Endodermal cell (in vitro differentiated cells): ENCODE measurements around the gene CXCL6. TPM values are rescaled to one million over a fixed set of nuclear protein-coding genes. Genes with fewer than 3 reads are reported as not detected.

Experiments used
- DNase-seq: peaks from one replicate; pipeline ENCODE4 v3.0.0-alpha.2; 2017
- H3K27ac ChIP-seq: 2 replicates; pipeline ENCODE4 v1.5.1; 2013; ENCODE audit warnings: mild to moderate bottlenecking, low read depth, low read length, moderate library complexity
- H3K27me3 ChIP-seq: 2 replicates; pipeline ENCODE4 v1.6.1; 2013; ENCODE audit warnings: mild to moderate bottlenecking, low read length, moderate library complexity; ENCODE audit not compliant: insufficient read depth, control insufficient read depth, poor library complexity, severe bottlenecking
- H3K36me3 ChIP-seq: 2 replicates; pipeline ENCODE4 v1.7.0; 2013; ENCODE audit warnings: mild to moderate bottlenecking, low read length, moderate library complexity; ENCODE audit not compliant: control insufficient read depth, insufficient read depth
- H3K4me1 ChIP-seq: one replicate; pipeline ENCODE4 v1.7.0; 2013; ENCODE audit warnings: low read length; ENCODE audit not compliant: control insufficient read depth, insufficient read depth
- H3K4me3 ChIP-seq: 2 replicates; pipeline ENCODE4 v1.5.1; 2013; ENCODE audit warnings: mild to moderate bottlenecking, low read length, moderate library complexity
- H3K9ac ChIP-seq: 2 replicates; pipeline ENCODE4 v1.6.1; 2013; ENCODE audit warnings: mild to moderate bottlenecking, low read length, moderate library complexity; ENCODE audit not compliant: poor library complexity, severe bottlenecking; ENCODE audit errors: extremely low read depth
- H3K9me3 ChIP-seq: 2 replicates; pipeline ENCODE4 v1.6.1; 2013; ENCODE audit warnings: mild to moderate bottlenecking, low read length, moderate library complexity; ENCODE audit not compliant: control insufficient read depth
- H3K27ac Mint-ChIP-seq: 2 replicates; pipeline ENCODE4 v1.8.0; 2020; ENCODE audit warnings: mixed read lengths
- H3K27me3 Mint-ChIP-seq: 2 replicates; pipeline ENCODE4 v1.8.0; 2021; ENCODE audit warnings: mild to moderate bottlenecking, mixed read lengths; ENCODE audit not compliant: insufficient read depth
- H3K36me3 Mint-ChIP-seq: 2 replicates; pipeline ENCODE4 v1.8.0; 2020; ENCODE audit warnings: low read depth, mixed read lengths
- H3K4me1 Mint-ChIP-seq: 2 replicates; pipeline ENCODE4 v1.8.0; 2020; ENCODE audit warnings: mixed read lengths
- H3K4me3 Mint-ChIP-seq: 2 replicates; pipeline ENCODE4 v1.8.0; 2020; ENCODE audit warnings: mild to moderate bottlenecking, moderate library complexity, mixed read lengths
- H3K9me3 Mint-ChIP-seq: 2 replicates; pipeline ENCODE4 v1.8.0; 2020; ENCODE audit warnings: mild to moderate bottlenecking, mixed read lengths
- CTCF ChIP-seq: fragments of 200-600 bp; sonication (generic); conservative IDR thresholded peaks from 2 replicates; pipeline ENCODE4 v1.5.0; 2021; ENCODE audit warnings: antibody characterized with exemption, mild to moderate bottlenecking
- WGBS, 2 experiments: methylation state at CpG; one replicate each; pipeline versions ENCODE4 v1.1.5 to v1.1.7; 2013; ENCODE audit warnings: missing lambda C conversion rate in 2 of 2, mixed read lengths in 1 of 2; ENCODE audit not compliant: insufficient coverage in 1 of 2, insufficient read length in 1 of 2; 5-methylcytosine and 5-hydroxymethylcytosine counted together
- total RNA-seq, 2 donors: library from RNA; stranded (reverse); fragmentation: NEBNext Ultra II Directional in 1 of 2; extraction: Animal tissue kit (Norgen Biotek cat#: 25700) in 1 of 2; gene quantifications; 2 replicates in 1 of 2; 3 replicates in 1 of 2; pipeline ENCODE4 v1.2.1, GENCODE V29; 2021

CXCL6 gene
- total RNA-seq, 2 donors from 2014 or later = 0.46 to 1.2 TPM

- no peak overlapping the region for H3K9ac ChIP-seq
- Mint-ChIP-seq H3K4me3 (no peak overlapping the region), H3K4me1 (peaks cover 7% of the 10 kb centered on the region), H3K27me3 (peaks cover 23% of the 10 kb centered on the region), H3K36me3 (no peaks in the 10 kb centered on the region), H3K27ac (no peak overlapping the region), H3K9me3 (no peaks in the 10 kb centered on the region)
- H3K27me3 ChIP-seq = peaks cover 17% of the 10 kb centered on the region
- peak; percentile 79 for TF ChIP-seq CTCF
- no peaks in the 10 kb centered on the region for H3K4me1 ChIP-seq
- H3K27ac ChIP-seq = no peak overlapping the region
- peak; percentile 63 for DNase-seq
- WGBS, 2 experiments = 72 to 100% methylated on average over 1 to 2 of the region's 2 CpGs
- H3K9me3 ChIP-seq = no peaks in the 10 kb centered on the region
- no peak overlapping the region for H3K4me3 ChIP-seq
- H3K36me3 ChIP-seq = no peaks in the 10 kb centered on the region
Observed at GRCh38 chr4:73864365-73864764, 27.9 kb downstream of the CXCL6 start.

GRCh38 chr4:73864961-73865360, 28.5 kb downstream of the CXCL6 start:
- H3K36me3 ChIP-seq = no peaks in the 10 kb centered on the region
- no peaks in the 10 kb centered on the region for H3K9me3 ChIP-seq
- no peak for TF ChIP-seq CTCF
- Mint-ChIP-seq H3K36me3 (no peaks in the 10 kb centered on the region), H3K4me3 (no peak overlapping the region), H3K4me1 (peaks cover 10% of the 10 kb centered on the region), H3K27ac (no peak overlapping the region), H3K9me3 (no peaks in the 10 kb centered on the region), H3K27me3 (peaks cover 29% of the 10 kb centered on the region)
- H3K9ac ChIP-seq = no peak overlapping the region
- no peak for DNase-seq
- 90 to 92% methylated on average over 4 to 8 of the region's 8 CpGs for WGBS, 2 experiments
- peaks cover 22% of the 10 kb centered on the region for H3K27me3 ChIP-seq
- no peak overlapping the region for H3K27ac ChIP-seq
- H3K4me1 ChIP-seq = no peaks in the 10 kb centered on the region
- no peak overlapping the region for H3K4me3 ChIP-seq

DNA sequence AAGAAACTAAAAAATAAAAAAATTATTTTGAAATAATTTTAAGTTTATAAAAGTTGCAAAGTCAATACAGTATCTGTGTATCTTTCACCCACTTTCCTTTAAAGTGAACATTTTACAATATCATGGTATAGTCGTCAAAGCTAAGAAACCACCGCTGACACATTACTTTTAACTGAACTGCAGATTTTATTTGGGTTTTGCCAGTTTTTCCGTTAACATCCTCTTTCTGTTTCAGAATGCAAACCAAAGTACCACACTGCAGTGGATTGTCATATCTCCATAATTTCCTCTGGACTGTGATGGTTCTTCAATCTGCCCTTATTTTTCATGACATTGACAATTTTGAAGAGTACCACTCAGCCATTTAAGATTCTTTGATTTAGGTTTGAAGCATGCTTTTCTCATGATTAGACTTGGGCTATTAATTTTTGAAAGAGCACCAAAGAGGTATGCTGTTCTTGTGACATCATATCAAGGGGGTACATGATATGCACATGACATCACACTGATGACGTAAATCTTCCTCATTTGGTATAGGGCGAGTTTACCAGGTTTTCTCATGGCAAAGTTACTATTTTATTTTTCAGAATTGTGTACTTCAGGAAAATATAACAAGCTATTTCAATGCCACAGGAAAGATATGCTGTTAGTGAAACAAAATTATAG, 29.1 kb downstream of the CXCL6 start:
- Mint-ChIP-seq H3K27ac (no peak overlapping the region), H3K4me3 (no peak overlapping the region), H3K9me3 (no peaks in the 10 kb centered on the region), H3K36me3 (no peaks in the 10 kb centered on the region), H3K4me1 (peaks cover 8% of the 10 kb centered on the region), H3K27me3 (peaks cover 35% of the 10 kb centered on the region)
- no peak for DNase-seq
- H3K4me3 ChIP-seq = no peak overlapping the region
- H3K9ac ChIP-seq = no peak overlapping the region
- H3K4me1 ChIP-seq = no peaks in the 10 kb centered on the region
- TF ChIP-seq CTCF = no peak
- WGBS, 2 experiments = 96 to 99% methylated on average over 5 of the region's 5 CpGs
- H3K9me3 ChIP-seq = no peaks in the 10 kb centered on the region
- H3K27ac ChIP-seq = no peak overlapping the region
- no peaks in the 10 kb centered on the region for H3K36me3 ChIP-seq
- peaks cover 28% of the 10 kb centered on the region for H3K27me3 ChIP-seq
